ENCODE data around the gene RBM4. TPM values are rescaled to one million over a fixed set of nuclear protein-coding genes. Genes with fewer than 3 reads are reported as not detected.

The RBM4 gene
- total RNA-seq, 4 donors from 2014 or later: 62.4 to 117 (median 69.2) TPM

- Histone ChIP-seq H3K27ac (no peak overlapping the region), H3K4me3 (no peak overlapping the region), H3K27me3 (no peaks in the 10 kb centered on the region), H3K36me3 (peaks cover 0 to 25% of the 10 kb centered on the region in 2 donors), H3K4me1 (peaks cover 15 to 21% of the 10 kb centered on the region in 2 donors), H3K9me3 (no peaks in the 10 kb centered on the region)
- intact Hi-C loops (cut with DNase I; ENCODE audit: low total_unique reads): no loop called here
- TF ChIP-seq POLR2A (IDR thresholded peaks at IDR 0.05): no peak
- DNase-seq (no peak), ATAC-seq (no peak)
- in situ Hi-C loops (cut with MboI; ENCODE audit: low sequenced_read_pairs in 4 of 4): loop anchor here in 2 of 4 donors (10.0 kb wide), 2 partner anchors 86 to 96 kb away; no protein-coding TSS in a partner anchor
These were observed 32.3 kb downstream of the RBM4 start for GRCh38 chr11:66670816-66671215.

DNA sequence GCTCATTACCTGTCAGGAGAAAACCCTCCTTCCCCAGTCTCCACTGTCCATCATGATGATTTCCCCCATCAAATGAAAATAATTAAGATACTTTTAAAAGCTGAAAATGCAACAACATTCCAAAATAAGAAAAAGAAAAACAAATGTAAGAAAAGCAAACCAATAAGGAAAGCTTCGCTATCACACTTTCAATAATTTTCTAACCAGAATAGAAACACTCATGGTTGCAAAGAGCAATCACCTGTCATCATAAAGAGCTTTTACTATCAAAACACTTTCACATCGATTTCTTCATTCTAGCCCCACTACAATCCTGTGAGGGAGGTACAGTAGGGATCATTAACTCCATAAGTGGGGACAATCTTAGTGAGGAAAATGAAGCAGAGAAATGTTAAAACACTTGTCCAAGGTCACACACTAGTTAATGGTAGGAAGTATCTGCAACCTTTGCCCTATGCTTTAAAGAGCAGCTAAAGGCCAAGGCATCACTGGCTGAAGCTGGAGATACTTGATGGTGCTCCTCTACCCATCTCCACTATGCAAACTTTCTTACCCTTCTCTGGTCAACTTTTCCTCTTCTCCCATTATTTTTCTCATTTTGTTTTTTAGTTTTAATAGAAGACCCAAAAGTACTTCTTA lies 36.6 kb downstream of the RBM4 start:
- H3K27me3 ChIP-seq: no peaks in the 10 kb centered on the region
- in situ Hi-C loops (cut with MboI; ENCODE audit: low sequenced_read_pairs in 4 of 4): loop anchor here (5.0 to 25.0 kb wide), 4 partner anchors 90 to 263 kb away; partner anchors contain the start of gene NPAS4 (in 2 of the 4)
- peaks cover 29 to 31% of the 10 kb centered on the region in 2 donors for H3K4me1 ChIP-seq
- intact Hi-C loops (cut with DNase I; ENCODE audit: low total_unique reads): loop anchor here (5.0 kb wide), 1 partner anchor 193 kb away; the partner anchor contains the start of gene DPP3
- no peak for TF ChIP-seq POLR2A (IDR thresholded peaks at IDR 0.05)
- TF ChIP-seq, protein P1, sequence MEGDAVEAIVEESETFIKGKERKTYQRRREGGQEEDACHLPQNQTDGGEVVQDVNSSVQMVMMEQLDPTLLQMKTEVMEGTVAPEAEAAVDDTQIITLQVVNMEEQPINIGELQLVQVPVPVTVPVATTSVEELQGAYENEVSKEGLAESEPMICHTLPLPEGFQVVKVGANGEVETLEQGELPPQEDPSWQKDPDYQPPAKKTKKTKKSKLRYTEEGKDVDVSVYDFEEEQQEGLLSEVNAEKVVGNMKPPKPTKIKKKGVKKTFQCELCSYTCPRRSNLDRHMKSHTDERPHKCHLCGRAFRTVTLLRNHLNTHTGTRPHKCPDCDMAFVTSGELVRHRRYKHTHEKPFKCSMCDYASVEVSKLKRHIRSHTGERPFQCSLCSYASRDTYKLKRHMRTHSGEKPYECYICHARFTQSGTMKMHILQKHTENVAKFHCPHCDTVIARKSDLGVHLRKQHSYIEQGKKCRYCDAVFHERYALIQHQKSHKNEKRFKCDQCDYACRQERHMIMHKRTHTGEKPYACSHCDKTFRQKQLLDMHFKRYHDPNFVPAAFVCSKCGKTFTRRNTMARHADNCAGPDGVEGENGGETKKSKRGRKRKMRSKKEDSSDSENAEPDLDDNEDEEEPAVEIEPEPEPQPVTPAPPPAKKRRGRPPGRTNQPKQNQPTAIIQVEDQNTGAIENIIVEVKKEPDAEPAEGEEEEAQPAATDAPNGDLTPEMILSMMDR (IDR thresholded peaks at IDR 0.05 in 4 of 5, conservative IDR thresholded peaks at IDR 0.05 in 1 of 5): no peak
- H3K4me3 ChIP-seq: no peak overlapping the region
- no peaks in the 10 kb centered on the region for H3K9me3 ChIP-seq
- no peak overlapping the region for H3K27ac ChIP-seq
- no peak for DNase-seq
- no peaks in the 10 kb centered on the region for H3K36me3 ChIP-seq
- ATAC-seq: no peak

DNA sequence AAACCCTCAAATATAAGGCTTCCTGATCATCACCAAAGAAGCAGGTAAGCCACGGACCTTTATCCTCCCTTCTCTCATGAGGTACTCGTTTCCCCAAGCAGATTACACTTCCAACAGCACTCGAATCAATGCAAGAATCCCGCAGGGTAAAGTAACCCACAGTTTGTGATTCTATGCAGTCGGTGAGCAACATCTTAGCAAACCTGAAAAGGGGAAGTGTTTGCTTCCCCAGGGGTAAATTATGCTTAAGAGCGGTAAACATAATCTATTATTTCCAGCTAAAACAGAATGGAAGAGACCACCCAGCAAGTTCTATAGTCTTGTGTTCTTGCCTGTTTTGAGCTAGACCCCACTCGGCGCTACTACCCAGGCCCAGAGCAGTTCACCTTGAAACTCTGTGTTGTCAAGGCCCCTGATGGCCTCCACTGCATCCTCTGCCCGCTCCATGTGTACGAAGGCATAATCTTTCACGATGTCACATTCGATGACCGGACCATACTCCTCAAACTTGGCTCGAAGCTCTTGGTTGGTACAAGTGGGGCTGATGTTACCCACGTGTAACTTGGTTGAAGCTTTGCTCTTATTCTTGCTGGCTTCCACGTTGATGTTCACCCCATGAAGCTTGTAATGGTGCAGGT lies 37.9 kb downstream of the RBM4 start:
- ATAC-seq (no peak), DNase-seq (no peak)
- intact Hi-C loops (cut with DNase I; ENCODE audit: low total_unique reads): loop anchor here (5.0 kb wide), 1 partner anchor 194 kb away; the partner anchor contains the start of gene DPP3
- Histone ChIP-seq H3K4me3 (peak overlapping the region; percentile 77 to 89 (median 86)), H3K36me3 (no peaks in the 10 kb centered on the region), H3K4me1 (peaks cover 18 to 31% of the 10 kb centered on the region in 2 donors), H3K27me3 (no peaks in the 10 kb centered on the region), H3K9me3 (no peaks in the 10 kb centered on the region), H3K27ac (peak overlapping the region in 1 of 4 donors; percentile 13)
- in situ Hi-C loops (cut with MboI; ENCODE audit: low sequenced_read_pairs in 4 of 4): loop anchor here (5.0 to 25.0 kb wide), 4 partner anchors 92 to 264 kb away; partner anchors contain the start of gene NPAS4 (in 2 of the 4)
- no peak for TF ChIP-seq POLR2A (IDR thresholded peaks at IDR 0.05)
- TF ChIP-seq, protein P1 (IDR thresholded peaks at IDR 0.05 in 4 of 5, conservative IDR thresholded peaks at IDR 0.05 in 1 of 5): no peak

DNA sequence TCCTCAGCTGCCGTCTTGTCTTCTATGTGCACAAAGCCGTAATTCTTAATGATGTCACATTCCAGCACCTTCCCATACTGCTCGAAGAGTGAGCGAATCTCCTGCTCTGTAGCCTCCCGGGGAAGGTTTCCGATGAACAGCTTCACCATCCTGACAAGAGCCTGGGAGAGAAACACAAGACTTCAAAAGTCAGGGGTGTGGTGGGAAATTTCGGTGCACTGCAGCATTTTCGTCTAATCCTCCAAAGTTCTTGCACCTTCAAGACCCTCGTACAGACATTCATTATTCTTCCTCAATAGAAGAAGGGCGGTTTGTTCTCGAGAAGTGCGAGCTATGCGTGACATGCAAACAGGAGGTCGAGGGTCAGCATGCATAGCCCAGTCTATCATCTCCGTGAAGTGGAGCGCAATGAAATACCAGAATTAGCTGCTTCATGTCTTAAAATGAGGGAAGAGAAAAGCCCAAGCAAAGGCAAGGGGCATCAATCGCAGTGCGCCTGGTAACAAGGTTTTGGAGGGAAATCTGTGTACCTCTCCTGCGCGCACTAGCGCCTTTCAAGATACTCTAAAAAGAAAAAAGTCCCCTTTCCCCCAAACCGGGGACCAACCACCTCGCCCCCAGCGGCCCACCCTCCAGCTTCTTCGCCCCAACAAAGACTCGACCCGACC lies 38.6 kb downstream of the RBM4 start:
- no peak for ATAC-seq
- intact Hi-C loops (cut with DNase I; ENCODE audit: low total_unique reads): loop anchor here (1.0 to 5.0 kb wide), 3 partner anchors 39 to 195 kb away; partner anchors contain the start of genes DPP3, RBM14 and RBM4
- in situ Hi-C loops (cut with MboI; ENCODE audit: low sequenced_read_pairs in 4 of 4): loop anchor here (5.0 to 25.0 kb wide), 4 partner anchors 92 to 265 kb away; partner anchors contain the start of gene NPAS4 (in 2 of the 4)
- no peak for TF ChIP-seq POLR2A (IDR thresholded peaks at IDR 0.05)
- TF ChIP-seq, protein P1 (IDR thresholded peaks at IDR 0.05 in 4 of 5, conservative IDR thresholded peaks at IDR 0.05 in 1 of 5): no peak
- Histone ChIP-seq H3K27me3 (no peaks in the 10 kb centered on the region), H3K4me3 (peak overlapping the region; percentile 77 to 89 (median 86)), H3K36me3 (no peaks in the 10 kb centered on the region), H3K9me3 (no peaks in the 10 kb centered on the region), H3K4me1 (peaks cover 18 to 31% of the 10 kb centered on the region in 2 donors), H3K27ac (peak overlapping the region; percentile 96 to 99 (median 98))
- DNase-seq: no peak

Measured in gastrocnemius medialis (tissue), 4 donors.